A673 (cell line): ENCODE data around the gene B3GNT7. TPM values are rescaled to one million over a fixed set of nuclear protein-coding genes. Genes with fewer than 3 reads are reported as not detected.

Experiments
- BruUV-seq: library from RNA; stranded (reverse); fragments of 400-500 nt; replicated peaks from 2 replicates; lab custom pipeline; 2021; lab: Mats Ljungman, UMichigan
- CTCF ChIA-PET: fragments of 300-600 bp; sonication (Branson Sonifier 250); formaldehyde crosslinking; loops from one replicate; lab custom pipeline; 2022; ENCODE audit warnings: antibody characterized with exemption; lab: Charles Lee
- POLR2A ChIA-PET: fragments of 300-600 bp; sonication (Branson Sonifier 250); formaldehyde crosslinking; loops from one replicate; lab custom pipeline; 2022; ENCODE audit warnings: antibody characterized with exemption; ENCODE audit not compliant: low non-redundant PET; lab: Charles Lee
- DNase-seq: peaks from one replicate; pipeline ENCODE4 v3.0.0-alpha.2; 2015; ENCODE audit warnings: low spot score
- H3K27ac ChIP-seq: fragments of 200-600 bp; sonication (generic); 2 replicates; pipeline ENCODE4 v1.5.1; 2016; ENCODE audit warnings: mixed run types, low read depth, mild to moderate bottlenecking, mixed read lengths, antibody characterized with exemption, low read length; ENCODE audit not compliant: poor library complexity, severe bottlenecking
- H3K27me3 ChIP-seq: fragments of 200-600 bp; sonication (generic); replicated peaks from 2 replicates; pipeline ENCODE4 v1.6.1; 2017; ENCODE audit warnings: mixed run types, low read depth, mild to moderate bottlenecking, mixed read lengths, antibody characterized with exemption, low read length; ENCODE audit not compliant: insufficient read depth, poor library complexity
- H3K36me3 ChIP-seq: fragments of 200-600 bp; sonication (generic); 2 replicates; pipeline ENCODE4 v1.6.1; 2016; ENCODE audit warnings: mixed run types, mild to moderate bottlenecking, mixed read lengths, antibody characterized with exemption, low read length; ENCODE audit not compliant: insufficient read depth, poor library complexity, severe bottlenecking
- H3K4me1 ChIP-seq: fragments of 200-600 bp; sonication (generic); 2 replicates; pipeline ENCODE4 v1.6.1; 2017; ENCODE audit warnings: mixed run types, mild to moderate bottlenecking, mixed read lengths, antibody characterized with exemption, low read length; ENCODE audit not compliant: insufficient read depth, poor library complexity, severe bottlenecking
- H3K4me3 ChIP-seq: fragments of 200-600 bp; sonication (generic); 2 replicates; pipeline ENCODE4 v1.5.1; 2016; ENCODE audit warnings: low read depth, mixed run types, mild to moderate bottlenecking, mixed read lengths, low read length; ENCODE audit not compliant: poor library complexity, severe bottlenecking
- H3K9me3 ChIP-seq: fragments of 200-600 bp; sonication (generic); 2 replicates; pipeline ENCODE4 v1.6.1; 2016; ENCODE audit warnings: mixed run types, low read depth, mild to moderate bottlenecking, mixed read lengths, antibody characterized with exemption, low read length; ENCODE audit not compliant: poor library complexity, severe bottlenecking
- EZH2 ChIP-seq: fragments of 200-600 bp; sonication (generic); IDR thresholded peaks from 2 replicates; pipeline ENCODE4 v1.6.1; 2017; ENCODE audit warnings: borderline replicate concordance, low read depth, mild to moderate bottlenecking, mixed read lengths, antibody characterized with exemption, low read length; ENCODE audit not compliant: poor library complexity, severe bottlenecking
- intact Hi-C: fragments of 100-400 bp; cut with micrococcal nuclease; formaldehyde crosslinking; loops from one replicate; pipeline ENCODE4 v1.10.0; 2022; ENCODE audit not compliant: unreplicated experiment
- microRNA-seq: library from miRNA; unstranded; fragments of <30 nt; microRNA quantifications from one replicate; pipeline ENCODE4 v1.2.0, GENCODE V29; 2021
- total RNA-seq: library from RNA; stranded (reverse); gene quantifications from 2 replicates; pipeline ENCODE4 v1.2.3, GENCODE V29; 2021
- TF ChIP-seq, protein P1 (sequence below): fragments of 300-800, 200-600 bp; sonication (generic); conservative IDR thresholded peaks from 2 replicates; pipeline ENCODE4 v1.5.1; 2017; ENCODE audit warnings: low read depth, mild to moderate bottlenecking, antibody characterized with exemption, low read length, moderate library complexity, mixed read lengths

B3GNT7 gene
- total RNA-seq, 1 experiment from 2014 or later, result not detected

DNA sequence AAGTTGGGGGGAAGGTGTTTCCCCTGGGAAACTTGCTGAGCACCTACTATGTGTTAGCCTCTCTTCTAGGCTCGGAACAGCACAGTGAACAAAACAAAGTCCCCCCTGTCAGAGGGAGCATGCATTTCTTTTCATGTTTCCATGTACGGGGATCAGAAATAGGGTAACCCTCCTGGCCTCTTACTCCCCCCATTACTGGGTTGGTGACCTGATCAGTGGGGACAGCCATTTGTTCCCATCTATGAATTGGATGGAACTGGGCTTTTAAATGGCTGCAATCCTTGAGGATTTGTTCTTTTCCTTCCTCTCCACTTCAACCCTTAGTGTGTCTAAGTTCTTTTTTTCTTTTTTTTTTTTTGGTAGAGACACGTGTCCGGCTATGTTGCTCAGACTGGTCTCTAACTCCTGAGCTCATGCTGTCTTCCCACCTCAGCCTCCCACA lies 55.1 kb downstream of the B3GNT7 start:
- intact Hi-C loops, result no loop called here
- Histone ChIP-seq H3K27me3 (no peaks in the 10 kb centered on the region), H3K4me3 (no peak overlapping the region), H3K4me1 (no peaks in the 10 kb centered on the region), H3K27ac (no peak overlapping the region), H3K9me3 (no peaks in the 10 kb centered on the region), H3K36me3 (peaks cover 36% of the 10 kb centered on the region)
- BruUV-seq, result no TSS peak
- no peak for DNase-seq
- TF ChIP-seq EZH2, result no peak
- TF ChIP-seq, protein P1, sequence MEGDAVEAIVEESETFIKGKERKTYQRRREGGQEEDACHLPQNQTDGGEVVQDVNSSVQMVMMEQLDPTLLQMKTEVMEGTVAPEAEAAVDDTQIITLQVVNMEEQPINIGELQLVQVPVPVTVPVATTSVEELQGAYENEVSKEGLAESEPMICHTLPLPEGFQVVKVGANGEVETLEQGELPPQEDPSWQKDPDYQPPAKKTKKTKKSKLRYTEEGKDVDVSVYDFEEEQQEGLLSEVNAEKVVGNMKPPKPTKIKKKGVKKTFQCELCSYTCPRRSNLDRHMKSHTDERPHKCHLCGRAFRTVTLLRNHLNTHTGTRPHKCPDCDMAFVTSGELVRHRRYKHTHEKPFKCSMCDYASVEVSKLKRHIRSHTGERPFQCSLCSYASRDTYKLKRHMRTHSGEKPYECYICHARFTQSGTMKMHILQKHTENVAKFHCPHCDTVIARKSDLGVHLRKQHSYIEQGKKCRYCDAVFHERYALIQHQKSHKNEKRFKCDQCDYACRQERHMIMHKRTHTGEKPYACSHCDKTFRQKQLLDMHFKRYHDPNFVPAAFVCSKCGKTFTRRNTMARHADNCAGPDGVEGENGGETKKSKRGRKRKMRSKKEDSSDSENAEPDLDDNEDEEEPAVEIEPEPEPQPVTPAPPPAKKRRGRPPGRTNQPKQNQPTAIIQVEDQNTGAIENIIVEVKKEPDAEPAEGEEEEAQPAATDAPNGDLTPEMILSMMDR, result no peak
- ChIA-PET CTCF (interaction anchor here (0.6 to 0.7 kb wide), 3 partner anchors 32 to 581 kb away, joined by 3 to 20 read pairs (median 8); no protein-coding TSS in a partner anchor), POLR2A (interaction anchor here (0.7 kb wide), 2 partner anchors 30 to 238 kb away, joined by 3 to 17 read pairs; no protein-coding TSS in a partner anchor)

Small RNA genes within 50 kb of the gene (microRNA-seq; reads per million reads assigned to microRNA genes)
- gene MIR4777, result not detected

Other genes with a start within 250 kb of the B3GNT7 start
- 14.3 and 14.9 TPM in 2 replicates for gene ARMC9, start 197.1 kb upstream of the B3GNT7 start, total RNA-seq
- 1,186 and 1,328 TPM in 2 replicates for gene NCL, start 68.8 kb downstream of the B3GNT7 start, total RNA-seq
- not detected in 2 replicates for gene NMUR1, start 134.7 kb downstream of the B3GNT7 start, total RNA-seq
- not detected in 2 replicates for gene TEX44, start 197.2 kb downstream of the B3GNT7 start, total RNA-seq